ENCODE data around the gene PKLR.

Gene PKLR

DNA sequence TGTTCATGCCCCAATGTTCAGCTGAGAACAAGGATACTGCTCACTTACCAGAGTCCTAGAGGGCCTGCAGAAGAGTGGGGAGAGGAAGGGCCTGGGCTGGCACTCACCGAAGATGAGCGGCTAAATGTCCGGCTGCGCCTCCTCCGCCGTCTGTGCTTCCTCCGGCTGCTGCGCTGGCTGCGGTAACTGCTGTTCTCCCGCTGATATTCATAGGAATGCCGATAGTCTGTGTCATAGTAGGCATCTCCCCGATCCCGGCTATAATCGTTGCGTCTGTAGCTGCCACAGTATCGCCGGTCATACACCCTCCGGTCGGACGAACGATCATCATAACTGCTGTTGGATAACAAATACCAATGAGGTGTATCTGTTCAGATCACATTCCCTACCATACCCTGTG is 31.9 kb downstream of the PKLR start:
- Histone ChIP-seq H4K20me1 (ENCODE audit: control insufficient read depth, insufficient read depth, low read depth, low read length) (peaks cover 5% of the 10 kb centered on the region; the same call in 1 of the 2 replicates), H3K79me2 (ENCODE audit: control insufficient read depth, low read length) (peaks cover 44% of the 10 kb centered on the region), H3F3A (ENCODE audit: control insufficient read depth, insufficient read depth) (peaks cover 22% of the 10 kb centered on the region)

DNA sequence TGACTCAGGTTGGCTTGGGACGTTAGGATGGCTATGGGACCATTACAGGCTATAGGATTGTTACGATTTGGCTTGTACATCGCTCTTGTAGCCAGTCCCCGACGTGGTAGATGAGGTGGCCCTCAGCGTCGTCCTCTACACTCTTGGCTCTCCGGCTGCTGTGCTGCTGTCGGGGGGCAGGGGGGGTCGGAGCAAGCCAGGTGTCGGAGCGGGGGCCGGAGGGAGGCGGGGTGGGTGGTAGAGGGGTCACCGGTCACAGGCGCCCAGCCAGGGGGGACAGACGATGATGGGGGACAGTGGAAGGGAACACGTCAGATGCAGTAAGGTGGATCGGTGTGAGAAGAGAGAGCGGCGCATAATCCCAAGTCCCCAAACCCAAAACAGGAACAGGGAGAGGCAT is 32.6 kb downstream of the PKLR start:
- Histone ChIP-seq H3K9me2 (replicated peaks; ENCODE audit: control insufficient read depth, low read length) (no peaks in the 10 kb centered on the region), H3K27me3 (ENCODE audit: control insufficient read depth, low read length) (no peaks in the 10 kb centered on the region), H3K4me2 (ENCODE audit: low read length) (no peak overlapping the region), H3K9me3 (ENCODE audit: control insufficient read depth, insufficient read depth, low read length) (no peaks in the 10 kb centered on the region), H3K36me3 (ENCODE audit: control insufficient read depth, low read length) (peaks cover 90% of the 10 kb centered on the region), H3K79me2 (ENCODE audit: control insufficient read depth, low read length) (peaks cover 40% of the 10 kb centered on the region), H3K27ac (ENCODE audit: low read depth, low read length) (no peak overlapping the region), H4K20me1 (ENCODE audit: control insufficient read depth, insufficient read depth, low read depth, low read length) (peaks cover 5% of the 10 kb centered on the region; the same call in 1 of the 2 replicates), H3K4me1 (ENCODE audit: control insufficient read depth, low read length) (peaks cover 11% of the 10 kb centered on the region), H3F3A (ENCODE audit: control insufficient read depth, insufficient read depth) (peaks cover 29% of the 10 kb centered on the region), H3K4me3 (ENCODE audit: low read length) (no peak overlapping the region)
- TF ChIP-seq, protein P1, sequence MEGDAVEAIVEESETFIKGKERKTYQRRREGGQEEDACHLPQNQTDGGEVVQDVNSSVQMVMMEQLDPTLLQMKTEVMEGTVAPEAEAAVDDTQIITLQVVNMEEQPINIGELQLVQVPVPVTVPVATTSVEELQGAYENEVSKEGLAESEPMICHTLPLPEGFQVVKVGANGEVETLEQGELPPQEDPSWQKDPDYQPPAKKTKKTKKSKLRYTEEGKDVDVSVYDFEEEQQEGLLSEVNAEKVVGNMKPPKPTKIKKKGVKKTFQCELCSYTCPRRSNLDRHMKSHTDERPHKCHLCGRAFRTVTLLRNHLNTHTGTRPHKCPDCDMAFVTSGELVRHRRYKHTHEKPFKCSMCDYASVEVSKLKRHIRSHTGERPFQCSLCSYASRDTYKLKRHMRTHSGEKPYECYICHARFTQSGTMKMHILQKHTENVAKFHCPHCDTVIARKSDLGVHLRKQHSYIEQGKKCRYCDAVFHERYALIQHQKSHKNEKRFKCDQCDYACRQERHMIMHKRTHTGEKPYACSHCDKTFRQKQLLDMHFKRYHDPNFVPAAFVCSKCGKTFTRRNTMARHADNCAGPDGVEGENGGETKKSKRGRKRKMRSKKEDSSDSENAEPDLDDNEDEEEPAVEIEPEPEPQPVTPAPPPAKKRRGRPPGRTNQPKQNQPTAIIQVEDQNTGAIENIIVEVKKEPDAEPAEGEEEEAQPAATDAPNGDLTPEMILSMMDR (IDR thresholded peaks at IDR 0.05; ENCODE audit: low read depth, low read length, poor library complexity, severe bottlenecking), result no peak
- no peak for TF ChIP-seq EZH2phosphoT487 (IDR thresholded peaks at IDR 0.05; ENCODE audit: borderline replicate concordance, low read length)

More for the DNA sequence above, 31.9 kb downstream of the PKLR start:
- Histone ChIP-seq H3K9me2 (replicated peaks; ENCODE audit: control insufficient read depth, low read length) (no peaks in the 10 kb centered on the region), H3K4me1 (ENCODE audit: control insufficient read depth, low read length) (peaks cover 16% of the 10 kb centered on the region), H3K4me2 (ENCODE audit: low read length) (no peak overlapping the region), H3K27ac (ENCODE audit: low read depth, low read length) (no peak overlapping the region), H3K9me3 (ENCODE audit: control insufficient read depth, insufficient read depth, low read length) (no peaks in the 10 kb centered on the region), H3K4me3 (ENCODE audit: low read length) (no peak overlapping the region), H3K36me3 (ENCODE audit: control insufficient read depth, low read length) (peaks cover 82% of the 10 kb centered on the region), H3K27me3 (ENCODE audit: control insufficient read depth, low read length) (no peaks in the 10 kb centered on the region)
- TF ChIP-seq EZH2phosphoT487 (IDR thresholded peaks at IDR 0.05; ENCODE audit: borderline replicate concordance, low read length), result no peak
- TF ChIP-seq, protein P1 (IDR thresholded peaks at IDR 0.05; ENCODE audit: low read depth, low read length, poor library complexity, severe bottlenecking), result no peak

DNA sequence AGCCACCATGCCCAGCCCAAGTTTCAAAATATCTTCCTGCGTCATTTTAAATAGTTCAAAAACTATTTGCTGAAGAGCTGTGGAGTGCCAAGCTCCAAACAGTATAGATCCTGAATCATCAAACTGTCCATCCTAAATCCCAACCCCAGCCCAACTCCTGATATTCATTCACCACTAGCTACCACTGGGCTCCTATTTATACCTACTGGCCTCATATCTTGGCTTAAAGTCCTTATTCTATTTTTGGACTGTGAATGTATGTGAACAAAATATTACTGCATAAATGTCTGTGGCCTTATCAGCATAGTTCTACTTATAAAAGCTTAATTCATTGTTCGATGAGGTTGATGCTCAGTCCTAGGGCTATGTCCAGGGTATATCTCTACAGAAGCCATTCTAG is 33.9 kb downstream of the PKLR start:
- TF ChIP-seq, protein P1 (IDR thresholded peaks at IDR 0.05; ENCODE audit: low read depth, low read length, poor library complexity, severe bottlenecking), result no peak
- no peak for TF ChIP-seq EZH2phosphoT487 (IDR thresholded peaks at IDR 0.05; ENCODE audit: borderline replicate concordance, low read length)
- H3K9me3 ChIP-seq (ENCODE audit: control insufficient read depth, insufficient read depth, low read length), result no peaks in the 10 kb centered on the region
- H3K27me3 ChIP-seq (ENCODE audit: control insufficient read depth, low read length), result no peaks in the 10 kb centered on the region
- no peak overlapping the region for H3K27ac ChIP-seq (ENCODE audit: low read depth, low read length)
- peaks cover 2% of the 10 kb centered on the region; the same call in 1 of the 2 replicates for H4K20me1 ChIP-seq (ENCODE audit: control insufficient read depth, insufficient read depth, low read depth, low read length)
- H3K9me2 ChIP-seq (replicated peaks; ENCODE audit: control insufficient read depth, low read length), result no peaks in the 10 kb centered on the region
- H3F3A ChIP-seq (ENCODE audit: control insufficient read depth, insufficient read depth), result peaks cover 40% of the 10 kb centered on the region
- no peak overlapping the region for H3K4me3 ChIP-seq (ENCODE audit: low read length)
- H3K36me3 ChIP-seq (ENCODE audit: control insufficient read depth, low read length), result peaks cover 94% of the 10 kb centered on the region
- peaks cover 29% of the 10 kb centered on the region for H3K79me2 ChIP-seq (ENCODE audit: control insufficient read depth, low read length)
- H3K4me1 ChIP-seq (ENCODE audit: control insufficient read depth, low read length), result peaks cover 13% of the 10 kb centered on the region
- no peak overlapping the region for H3K4me2 ChIP-seq (ENCODE audit: low read length)

Data from DOHH2 (cell line).